ENCODE measurements around the gene LYPD6.

The LYPD6 gene

DNA sequence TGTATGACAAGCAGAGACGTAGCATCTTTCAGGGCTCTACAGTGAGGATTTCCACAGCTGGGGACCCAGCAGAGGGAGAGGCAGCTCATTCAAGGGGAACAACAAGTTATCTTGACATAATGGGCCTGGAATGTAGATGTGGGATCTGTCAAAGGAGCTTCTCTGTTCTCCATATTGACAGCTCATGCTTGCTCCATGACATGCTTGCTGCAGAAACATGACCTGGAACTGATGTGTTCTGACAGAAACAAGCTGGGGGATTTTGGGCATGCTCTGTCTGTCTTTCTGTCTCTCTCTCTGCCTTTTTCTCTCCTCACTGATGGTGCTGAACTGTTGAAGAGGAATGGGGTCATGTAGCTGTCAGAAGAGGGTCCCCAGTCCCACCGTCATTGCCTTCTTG is 177.6 kb downstream of the LYPD6 start:
- no peak for DNase-seq (ENCODE audit: low read depth, low spot score)

DNA sequence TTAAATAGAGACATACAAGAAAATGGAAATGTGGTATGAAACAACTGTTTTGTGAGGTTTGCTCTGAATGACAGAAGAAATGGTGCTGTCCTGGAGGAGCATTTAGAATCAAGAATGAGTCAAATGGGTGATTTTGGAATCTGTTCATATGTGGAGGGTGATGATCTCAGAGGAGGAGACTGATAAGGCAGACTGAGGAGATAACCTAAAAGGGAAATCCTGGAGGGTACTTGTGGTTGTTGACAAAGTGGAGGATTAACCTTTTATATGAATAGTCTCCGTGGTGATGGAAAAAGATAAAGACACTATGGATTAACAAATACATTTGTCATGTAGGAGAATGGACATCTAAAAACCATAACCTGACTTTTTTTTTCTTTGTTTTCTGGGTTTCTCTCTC is 183.1 kb downstream of the LYPD6 start:
- no peak for DNase-seq (ENCODE audit: low read depth, low spot score)

Measured in smooth muscle cell of the brain vasculature (primary cell).